Activated CD4-positive, alpha-beta T cell treated with anti-CD3 and anti-CD28 coated beads for 4 hours (primary cell): ENCODE measurements around the gene LRRN4CL.

ENCODE experiments used
- DNase-seq, 2 donors: peaks; one replicate each; pipeline ENCODE4 v3.0.0-alpha.2; 2020

LRRN4CL gene

GRCh38 chr11:62645946-62646824, 43.1 kb downstream of the LRRN4CL start, which contains the start of gene GANAB:
TSS of gene GANAB (minus strand) at chr11:62646613. CDS start at chr11:62646599, 14 bp downstream.
- peak; percentile 99 to 100 for DNase-seq

- no peak for DNase-seq
These were observed 43.7 kb downstream of the LRRN4CL start for GRCh38 chr11:62645671-62645945.

- no peak for DNase-seq
These were observed 45.1 kb downstream of the LRRN4CL start for GRCh38 chr11:62644220-62644619.
